Keratinocyte (primary cell): ENCODE measurements around the gene DNAH11. TPM values are rescaled to one million over a fixed set of nuclear protein-coding genes. Genes with fewer than 3 reads are reported as not detected.

Experiments used
- DNase-seq: peaks from one replicate; pipeline ENCODE4 v3.0.0-alpha.2; 2011; ENCODE audit warnings: low read depth, missing footprints, low spot score
- FAIRE-seq: peaks from 2 replicates; lab custom pipeline; 2011; peaks lifted over from hg19 to GRCh38; lab: Jason Lieb, UNC
- H2AFZ ChIP-seq: 2 replicates; pipeline ENCODE4 v1.6.0; 2012; ENCODE audit warnings: low read length, control low read depth, inconsistent platforms; ENCODE audit not compliant: control insufficient read depth
- H3K27ac ChIP-seq: 2 replicates; pipeline ENCODE4 v1.5.1; 2011; ENCODE audit warnings: low read length; ENCODE audit not compliant: control insufficient read depth, insufficient read depth
- H3K27me3 ChIP-seq: 3 replicates; pipeline ENCODE4 v1.6.0; 2011; ENCODE audit warnings: low read length; ENCODE audit not compliant: control insufficient read depth, insufficient read depth; ENCODE audit errors: extremely low read depth
- H3K36me3 ChIP-seq, 2 experiments: 2 replicates in 1 of 2; 3 replicates in 1 of 2; pipeline ENCODE4 v1.5.1; 2011; ENCODE audit warnings: low read length in 2 of 2, mild to moderate bottlenecking in 1 of 2; ENCODE audit not compliant: control insufficient read depth in 2 of 2, insufficient read depth in 2 of 2; ENCODE audit errors: extremely low read depth in 1 of 2
- H3K4me1 ChIP-seq: 3 replicates; pipeline ENCODE4 v1.5.1; 2011; ENCODE audit warnings: low read length; ENCODE audit not compliant: control insufficient read depth, insufficient read depth; ENCODE audit errors: extremely low read depth
- H3K4me2 ChIP-seq: 3 replicates; pipeline ENCODE4 v1.6.0; 2011; ENCODE audit warnings: low read depth, low read length; ENCODE audit not compliant: control insufficient read depth, insufficient read depth; ENCODE audit errors: extremely low read depth
- H3K4me3 ChIP-seq, 3 experiments: fragments of 200-600 bp in 1 of 3; sonication (generic) in 1 of 3; 2 replicates in 2 of 3; 3 replicates in 1 of 3; pipeline ENCODE4 v1.5.1; 2011 to 2016; ENCODE audit warnings: low read length in 3 of 3, mild to moderate bottlenecking in 3 of 3, control low read depth in 2 of 3, inconsistent platforms in 1 of 3, low read depth in 1 of 3, mixed read lengths in 1 of 3, mixed run types in 1 of 3, moderate library complexity in 1 of 3; ENCODE audit not compliant: control insufficient read depth in 2 of 3, insufficient read depth in 2 of 3; ENCODE audit errors: extremely low read depth in 1 of 3
- H3K79me2 ChIP-seq: 2 replicates; pipeline ENCODE4 v1.6.0; 2012; ENCODE audit warnings: low read length; ENCODE audit not compliant: control insufficient read depth, insufficient read depth
- H3K9ac ChIP-seq: 3 replicates; pipeline ENCODE4 v1.6.0; 2011; ENCODE audit warnings: low read length; ENCODE audit not compliant: control insufficient read depth, insufficient read depth; ENCODE audit errors: extremely low read depth
- H3K9me1 ChIP-seq: 3 replicates; pipeline ENCODE4 v1.6.0; 2011; ENCODE audit warnings: low read length; ENCODE audit not compliant: control insufficient read depth, insufficient read depth; ENCODE audit errors: extremely low read depth
- H3K9me3 ChIP-seq: 2 replicates; pipeline ENCODE4 v1.5.1; 2012; ENCODE audit warnings: low read depth, low read length; ENCODE audit not compliant: control insufficient read depth
- H4K20me1 ChIP-seq: 3 replicates; pipeline ENCODE4 v1.6.0; 2011; ENCODE audit warnings: low read length; ENCODE audit not compliant: control insufficient read depth, insufficient read depth; ENCODE audit errors: extremely low read depth
- CTCF ChIP-seq, 3 experiments: IDR thresholded peaks in 1 of 3; conservative IDR thresholded peaks in 1 of 3; optimal IDR thresholded peaks in 1 of 3; 2 replicates in 2 of 3; 3 replicates in 1 of 3; pipeline versions ENCODE3 to v1.5.1; 2011; ENCODE audit warnings: low read length in 3 of 3, mild to moderate bottlenecking in 3 of 3, moderate library complexity in 2 of 3, control low read depth in 1 of 3, inconsistent platforms in 1 of 3; ENCODE audit not compliant: insufficient read depth in 2 of 3; ENCODE audit errors: extremely low read depth in 1 of 3
- EZH2 ChIP-seq: IDR thresholded peaks from one replicate; pipeline ENCODE4 v1.6.1; 2012; ENCODE audit warnings: inconsistent platforms, mild to moderate bottlenecking, low read length, moderate library complexity
- dilution Hi-C: fragments of 300-500 bp; cut with MboI; formaldehyde crosslinking; loops from one replicate; pipeline ENCODE4 v1.7.0; 2020; ENCODE audit warnings: low sequenced_read_pairs; ENCODE audit not compliant: extremely low pct_ligation_motif_present
- polyA plus RNA-seq, 5 experiments: library from polyadenylated mRNA; depleted of rRNA in 3 of 5; stranded (reverse) in 3 of 5; stranded (forward) in 1 of 5; unstranded in 1 of 5; fragments of >200 nt; gene quantifications; 1 replicate in 1 of 5; 2 replicates in 3 of 5; 3 replicates in 1 of 5; pipeline versions ENCODE4 v1.2.1 to v1.2.3, GENCODE V29; 2011 to 2012; ENCODE audit warnings: missing spikeins in 2 of 5, low read depth in 1 of 5, low replicate concordance in 1 of 5

DNAH11 gene
- polyA plus RNA-seq, 1 donor (not counting 4 experiments of a cell fraction or from before 2014, with no cell fraction given) = 0.21 TPM

GRCh38 chr7:21886396-21886795, 343.6 kb downstream of the DNAH11 start:
- H3K9me1 ChIP-seq = no peaks in the 10 kb centered on the region
- no peak overlapping the region for H2AFZ ChIP-seq
- H3K4me2 ChIP-seq = no peak overlapping the region
- H3K27me3 ChIP-seq = no peaks in the 10 kb centered on the region
- peaks cover 20% of the 10 kb centered on the region for H3K4me1 ChIP-seq
- no peaks in the 10 kb centered on the region for H3K9me3 ChIP-seq
- H3K79me2 ChIP-seq = no peaks in the 10 kb centered on the region
- TF ChIP-seq CTCF (optimal IDR thresholded peaks at IDR 0.05 in 1 of 3, IDR thresholded peaks at IDR 0.05 in 1 of 3, conservative IDR thresholded peaks at IDR 0.05 in 1 of 3; ENCODE audit: extremely low read depth in 1 of 3, insufficient read depth in 2 of 3, low read length in 3 of 3) = no peak
- no peak for TF ChIP-seq EZH2
- H3K36me3 ChIP-seq = no peaks in the 10 kb centered on the region
- H3K4me3 ChIP-seq = no peak overlapping the region
- DNase-seq (no peak), FAIRE-seq (no peak)
- H3K9ac ChIP-seq = no peak overlapping the region
- H4K20me1 ChIP-seq = no peaks in the 10 kb centered on the region
- dilution Hi-C loops = no loop called here
- H3K27ac ChIP-seq = no peak overlapping the region

- Histone ChIP-seq H3K4me2 (no peak overlapping the region), H2AFZ (no peak overlapping the region), H3K36me3 (no peaks in the 10 kb centered on the region), H3K9ac (no peak overlapping the region), H3K27me3 (no peaks in the 10 kb centered on the region), H3K27ac (no peak overlapping the region), H3K4me3 (no peak overlapping the region), H4K20me1 (no peaks in the 10 kb centered on the region), H3K4me1 (peaks cover 20% of the 10 kb centered on the region), H3K9me3 (no peaks in the 10 kb centered on the region), H3K9me1 (no peaks in the 10 kb centered on the region), H3K79me2 (no peaks in the 10 kb centered on the region)
- TF ChIP-seq CTCF (optimal IDR thresholded peaks at IDR 0.05 in 1 of 3, IDR thresholded peaks at IDR 0.05 in 1 of 3, conservative IDR thresholded peaks at IDR 0.05 in 1 of 3; ENCODE audit: extremely low read depth in 1 of 3, insufficient read depth in 2 of 3, low read length in 3 of 3) (no peak), EZH2 (no peak)
- DNase-seq (no peak), FAIRE-seq (no peak)
- dilution Hi-C loops = no loop called here
Measured at GRCh38 chr7:21887353-21887752, 344.5 kb downstream of the DNAH11 start.
